ENCODE measurements around the gene SCFD1. TPM values are rescaled to one million over a fixed set of nuclear protein-coding genes. Genes with fewer than 3 reads are reported as not detected.
"Not testable (repeated sequence)": the region's sequence is repeated elsewhere in the genome, so short reads cannot be mapped to it uniquely, and the experiment has no call there.

The SCFD1 gene
- total and polyA plus RNA-seq, 2 donors from 2014 or later, result 52.0 to 74.4 TPM

DNA sequence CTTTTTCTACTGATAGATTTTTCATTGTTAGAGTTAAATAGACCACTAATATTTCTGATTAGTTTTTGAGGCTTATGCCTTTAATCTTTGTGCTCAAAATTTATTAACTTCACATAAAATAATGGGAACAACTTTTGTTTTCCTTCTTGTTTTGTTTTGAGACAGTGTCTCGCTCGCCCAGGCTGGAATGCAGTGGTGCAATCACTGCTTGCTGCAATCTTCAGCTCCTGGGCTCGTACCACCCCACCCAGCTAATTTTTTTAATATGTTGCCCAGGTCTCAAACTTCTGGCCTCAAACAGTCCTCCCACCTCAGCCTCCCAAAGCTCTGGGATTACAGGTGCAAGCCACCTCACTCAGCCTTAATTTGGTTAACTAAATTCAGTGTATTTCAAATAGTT, 16.8 kb downstream of the SCFD1 start:
- TF ChIP-seq, protein P1, sequence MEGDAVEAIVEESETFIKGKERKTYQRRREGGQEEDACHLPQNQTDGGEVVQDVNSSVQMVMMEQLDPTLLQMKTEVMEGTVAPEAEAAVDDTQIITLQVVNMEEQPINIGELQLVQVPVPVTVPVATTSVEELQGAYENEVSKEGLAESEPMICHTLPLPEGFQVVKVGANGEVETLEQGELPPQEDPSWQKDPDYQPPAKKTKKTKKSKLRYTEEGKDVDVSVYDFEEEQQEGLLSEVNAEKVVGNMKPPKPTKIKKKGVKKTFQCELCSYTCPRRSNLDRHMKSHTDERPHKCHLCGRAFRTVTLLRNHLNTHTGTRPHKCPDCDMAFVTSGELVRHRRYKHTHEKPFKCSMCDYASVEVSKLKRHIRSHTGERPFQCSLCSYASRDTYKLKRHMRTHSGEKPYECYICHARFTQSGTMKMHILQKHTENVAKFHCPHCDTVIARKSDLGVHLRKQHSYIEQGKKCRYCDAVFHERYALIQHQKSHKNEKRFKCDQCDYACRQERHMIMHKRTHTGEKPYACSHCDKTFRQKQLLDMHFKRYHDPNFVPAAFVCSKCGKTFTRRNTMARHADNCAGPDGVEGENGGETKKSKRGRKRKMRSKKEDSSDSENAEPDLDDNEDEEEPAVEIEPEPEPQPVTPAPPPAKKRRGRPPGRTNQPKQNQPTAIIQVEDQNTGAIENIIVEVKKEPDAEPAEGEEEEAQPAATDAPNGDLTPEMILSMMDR (IDR thresholded peaks at IDR 0.05; ENCODE audit: borderline replicate concordance, extremely low read depth, insufficient read depth), result no peak
- intact Hi-C loops (cut with DNase I), result no loop called here
- Histone ChIP-seq H3K4me1 (ENCODE audit: control insufficient read depth in 2 of 3, insufficient read depth in 2 of 3, low read depth in 1 of 3, low read length in 3 of 3) (no peaks in the 10 kb centered on the region), H3K27ac (ENCODE audit: low read depth in 2 of 2, low read length in 2 of 2) (no peak overlapping the region), H3K27me3 (ENCODE audit: control insufficient read depth, insufficient read depth, low read length) (no peaks in the 10 kb centered on the region), H3K36me3 (ENCODE audit: control insufficient read depth in 2 of 3, insufficient read depth in 3 of 3, low read length in 3 of 3) (peaks cover under 1 to 15% (median 4%) of the 10 kb centered on the region in 3 donors), H3K4me3 (ENCODE audit: low read length in 3 of 3) (no peak overlapping the region), H3K9ac (ENCODE audit: low read length in 3 of 3) (no peak overlapping the region), H3K9me3 (ENCODE audit: control insufficient read depth in 2 of 3, insufficient read depth in 1 of 3, low read length in 3 of 3) (peaks cover 0 to under 1% (median 0%) of the 10 kb centered on the region in 3 donors)
- FAIRE-seq (no peak), DNase-seq (no peak)

DNA sequence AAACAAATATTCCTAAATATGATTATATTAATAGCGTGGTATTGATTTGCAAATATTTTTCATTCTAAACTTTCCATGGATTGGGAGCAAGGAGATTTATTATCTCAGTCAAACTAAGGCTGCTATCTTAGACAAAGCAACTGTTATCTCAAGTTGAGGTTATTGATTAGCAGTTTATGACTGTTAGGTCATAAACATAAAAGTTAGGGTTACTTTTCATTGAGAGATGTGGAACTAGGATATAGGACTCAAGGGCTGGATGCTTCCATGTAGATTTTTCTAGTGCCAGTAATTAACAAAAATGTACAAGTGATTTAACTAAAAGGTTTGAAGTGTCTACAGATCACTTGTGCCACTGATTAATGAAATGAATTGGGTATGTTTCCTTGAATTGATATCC, 19.1 kb downstream of the SCFD1 start:
- Histone ChIP-seq H3K36me3 (ENCODE audit: control insufficient read depth in 2 of 3, insufficient read depth in 3 of 3, low read length in 3 of 3) (peaks cover 4 to 12% (median 8%) of the 10 kb centered on the region in 3 donors), H3K27me3 (ENCODE audit: control insufficient read depth, insufficient read depth, low read length) (no peaks in the 10 kb centered on the region), H3K9ac (ENCODE audit: low read length in 3 of 3) (no peak overlapping the region), H3K9me3 (ENCODE audit: control insufficient read depth in 2 of 3, insufficient read depth in 1 of 3, low read length in 3 of 3) (peaks cover 0 to 14% (median 3%) of the 10 kb centered on the region in 3 donors), H3K27ac (ENCODE audit: low read depth in 2 of 2, low read length in 2 of 2) (no peak overlapping the region), H3K4me1 (ENCODE audit: control insufficient read depth in 2 of 3, insufficient read depth in 2 of 3, low read depth in 1 of 3, low read length in 3 of 3) (no peaks in the 10 kb centered on the region), H3K4me3 (ENCODE audit: low read length in 3 of 3) (no peak overlapping the region)
- intact Hi-C loops (cut with DNase I), result no loop called here
- TF ChIP-seq, protein P1 (IDR thresholded peaks at IDR 0.05; ENCODE audit: borderline replicate concordance, extremely low read depth, insufficient read depth), result no peak
- DNase-seq (no peak), FAIRE-seq (no peak)

DNA sequence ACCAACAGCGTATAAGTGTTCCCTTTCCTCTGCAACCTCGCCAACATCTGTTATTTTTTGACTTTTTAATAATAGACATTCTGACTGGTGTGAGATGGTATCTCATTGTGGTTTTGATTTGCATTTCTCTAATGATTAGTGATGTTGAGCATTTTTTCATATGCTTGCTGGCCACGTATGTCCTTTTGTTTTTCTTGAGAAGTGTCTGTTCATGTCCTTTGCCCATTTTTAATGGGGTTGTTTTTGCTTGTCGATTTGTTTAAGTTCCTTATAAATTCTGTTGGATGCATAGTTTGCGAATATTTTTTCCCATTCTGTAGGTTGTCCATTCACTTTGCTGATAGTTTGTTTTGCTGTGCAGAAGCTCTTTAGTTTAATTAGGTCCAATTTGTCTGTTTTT, 22.3 kb downstream of the SCFD1 start:
- FAIRE-seq, DNase-seq: not testable (repeated sequence)

DNA sequence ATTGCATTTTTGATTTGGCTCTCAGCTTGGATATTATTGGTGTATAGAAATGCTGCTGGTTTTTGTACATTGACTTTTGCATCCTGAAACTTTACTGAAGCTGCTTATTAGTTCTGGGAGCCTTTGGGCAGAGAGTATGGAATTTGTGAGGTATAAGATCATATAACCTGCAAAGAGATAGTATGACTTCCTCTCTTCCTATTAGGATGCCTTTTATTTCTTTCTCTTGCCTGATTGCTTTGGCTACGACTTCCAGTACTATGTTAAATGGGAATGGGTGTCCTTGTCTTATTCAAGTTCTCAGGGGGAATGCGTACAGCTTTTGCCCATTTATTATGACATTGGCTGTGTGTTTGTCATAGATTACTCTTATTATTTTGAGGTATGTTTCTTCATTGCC, 23.5 kb downstream of the SCFD1 start:
- intact Hi-C loops (cut with DNase I), result no loop called here
- no peak overlapping the region for H3K4me3 ChIP-seq (ENCODE audit: low read length in 3 of 3)
- FAIRE-seq (no peak), DNase-seq (no peak)
- H3K36me3 ChIP-seq (ENCODE audit: control insufficient read depth in 2 of 3, insufficient read depth in 3 of 3, low read length in 3 of 3), result peaks cover 7 to 12% (median 11%) of the 10 kb centered on the region in 3 donors
- TF ChIP-seq, protein P1 (IDR thresholded peaks at IDR 0.05; ENCODE audit: borderline replicate concordance, extremely low read depth, insufficient read depth), result no peak
- no peaks in the 10 kb centered on the region for H3K27me3 ChIP-seq (ENCODE audit: control insufficient read depth, insufficient read depth, low read length)
- no peaks in the 10 kb centered on the region for H3K4me1 ChIP-seq (ENCODE audit: control insufficient read depth in 2 of 3, insufficient read depth in 2 of 3, low read depth in 1 of 3, low read length in 3 of 3)
- H3K27ac ChIP-seq (ENCODE audit: low read depth in 2 of 2, low read length in 2 of 2), result no peak overlapping the region
- H3K9ac ChIP-seq (ENCODE audit: low read length in 3 of 3), result no peak overlapping the region
- H3K9me3 ChIP-seq (ENCODE audit: control insufficient read depth in 2 of 3, insufficient read depth in 1 of 3, low read length in 3 of 3), result peaks cover 0 to 14% (median 3%) of the 10 kb centered on the region in 3 donors

More for the DNA sequence above, 22.3 kb downstream of the SCFD1 start:
- H3K27ac ChIP-seq (ENCODE audit: low read depth in 2 of 2, low read length in 2 of 2); H3K9ac ChIP-seq (ENCODE audit: low read length in 3 of 3); H3K27me3 ChIP-seq (ENCODE audit: control insufficient read depth, insufficient read depth, low read length); H3K4me1 ChIP-seq (ENCODE audit: control insufficient read depth in 2 of 3, insufficient read depth in 2 of 3, low read depth in 1 of 3, low read length in 3 of 3); intact Hi-C loops (cut with DNase I); H3K4me3 ChIP-seq (ENCODE audit: low read length in 3 of 3): not testable (repeated sequence)
- peaks cover 4 to 11% (median 8%) of the 10 kb centered on the region in 3 donors for H3K36me3 ChIP-seq (ENCODE audit: control insufficient read depth in 2 of 3, insufficient read depth in 3 of 3, low read length in 3 of 3)
- H3K9me3 ChIP-seq (ENCODE audit: control insufficient read depth in 2 of 3, insufficient read depth in 1 of 3, low read length in 3 of 3), result peaks cover 0 to 14% (median 3%) of the 10 kb centered on the region in 3 donors

All from kidney (tissue), 14 donors.